IPS-18a (cell line): ENCODE measurements around the gene KRT32.
"Not testable (repeated sequence)": the region's sequence is repeated elsewhere in the genome, so short reads cannot be mapped to it uniquely, and the experiment has no call there.

Experiments
- H3K27ac ChIP-seq: one replicate; pipeline ENCODE4 v1.5.1; 2013; ENCODE audit warnings: low read length
- H3K27me3 ChIP-seq: one replicate; pipeline ENCODE4 v1.6.1; 2013; ENCODE audit warnings: mild to moderate bottlenecking, low read length; ENCODE audit not compliant: control insufficient read depth, insufficient read depth
- H3K36me3 ChIP-seq: one replicate; pipeline ENCODE4 v1.6.1; 2013; ENCODE audit warnings: low read depth, low read length; ENCODE audit not compliant: control insufficient read depth
- H3K4me1 ChIP-seq: one replicate; pipeline ENCODE4 v1.6.1; 2013; ENCODE audit warnings: low read depth, low read length; ENCODE audit not compliant: control insufficient read depth
- H3K4me3 ChIP-seq: one replicate; pipeline ENCODE4 v1.5.1; 2013; ENCODE audit warnings: low read length
- H3K9ac ChIP-seq: one replicate; pipeline ENCODE4 v1.6.1; 2013; ENCODE audit warnings: mild to moderate bottlenecking, low read length, moderate library complexity
- H3K9me3 ChIP-seq: one replicate; pipeline ENCODE4 v1.6.1; 2013; ENCODE audit warnings: low read depth, low read length; ENCODE audit not compliant: control insufficient read depth

KRT32 gene

GRCh38 chr17:41437769-41438168 lies 29.4 kb downstream of the KRT32 start:
- no peaks in the 10 kb centered on the region for H3K9me3 ChIP-seq
- H3K27me3 ChIP-seq: no peaks in the 10 kb centered on the region
- H3K9ac ChIP-seq: no peak overlapping the region
- no peaks in the 10 kb centered on the region for H3K36me3 ChIP-seq
- no peaks in the 10 kb centered on the region for H3K4me1 ChIP-seq
- no peak overlapping the region for H3K27ac ChIP-seq
- no peak overlapping the region for H3K4me3 ChIP-seq

- H3K4me3 ChIP-seq: no peak overlapping the region
- H3K4me1 ChIP-seq: no peaks in the 10 kb centered on the region
Observed at GRCh38 chr17:41437254-41437653, 29.9 kb downstream of the KRT32 start.

GRCh38 chr17:41434415-41434814 lies 32.8 kb downstream of the KRT32 start:
- H3K9ac ChIP-seq: no peak overlapping the region
- no peak overlapping the region for H3K27ac ChIP-seq
- H3K27me3 ChIP-seq: no peaks in the 10 kb centered on the region
- no peak overlapping the region for H3K4me3 ChIP-seq
- no peaks in the 10 kb centered on the region for H3K4me1 ChIP-seq
- no peaks in the 10 kb centered on the region for H3K36me3 ChIP-seq
- H3K9me3 ChIP-seq: no peaks in the 10 kb centered on the region

More at GRCh38 chr17:41437254-41437653, 29.9 kb downstream of the KRT32 start:
- Histone ChIP-seq H3K27ac (no peak overlapping the region), H3K27me3 (no peaks in the 10 kb centered on the region), H3K9me3 (no peaks in the 10 kb centered on the region), H3K36me3 (no peaks in the 10 kb centered on the region), H3K9ac (no peak overlapping the region)

GRCh38 chr17:41434005-41434404 lies 33.2 kb downstream of the KRT32 start:
- Histone ChIP-seq H3K9ac (no peak overlapping the region), H3K36me3 (no peaks in the 10 kb centered on the region), H3K4me3 (no peak overlapping the region), H3K27me3 (no peaks in the 10 kb centered on the region), H3K27ac (no peak overlapping the region), H3K4me1 (no peaks in the 10 kb centered on the region), H3K9me3 (no peaks in the 10 kb centered on the region)

- H3K4me3 ChIP-seq: no peak overlapping the region
- peaks cover 3% of the 10 kb centered on the region for H3K4me1 ChIP-seq
- H3K36me3 ChIP-seq: no peaks in the 10 kb centered on the region
- no peak overlapping the region for H3K27ac ChIP-seq
- H3K9ac ChIP-seq: no peak overlapping the region
- H3K9me3 ChIP-seq: no peaks in the 10 kb centered on the region
- H3K27me3 ChIP-seq: no peaks in the 10 kb centered on the region
Observed at GRCh38 chr17:41433586-41433985, 33.6 kb downstream of the KRT32 start.

- not testable (repeated sequence) for H3K27ac ChIP-seq, H3K4me1 ChIP-seq, H3K27me3 ChIP-seq, H3K4me3 ChIP-seq, H3K9me3 ChIP-seq, H3K9ac ChIP-seq, H3K36me3 ChIP-seq
Observed at GRCh38 chr17:41430376-41430775, 36.8 kb downstream of the KRT32 start.

GRCh38 chr17:41429667-41430066 lies 37.5 kb downstream of the KRT32 start:
- H3K27me3 ChIP-seq: no peaks in the 10 kb centered on the region
- no peak overlapping the region for H3K9ac ChIP-seq
- no peak overlapping the region for H3K4me3 ChIP-seq
- no peaks in the 10 kb centered on the region for H3K9me3 ChIP-seq
- peaks cover 7% of the 10 kb centered on the region for H3K4me1 ChIP-seq
- no peak overlapping the region for H3K27ac ChIP-seq
- H3K36me3 ChIP-seq: no peaks in the 10 kb centered on the region

GRCh38 chr17:41428591-41429291 lies 38.4 kb downstream of the KRT32 start:
- Histone ChIP-seq H3K27ac (no peak overlapping the region), H3K36me3 (no peaks in the 10 kb centered on the region)

GRCh38 chr17:41424111-41424635 lies 43.0 kb downstream of the KRT32 start, which contains the start of gene KRT37:
Gene KRT37, minus strand, starts transcription at chr17:41424585. Its CDS starts 62 bp downstream, at chr17:41424523.
- no peak within 1 kb of the TSS for H3K9ac ChIP-seq
- no peaks in the 10 kb centered on the region for H3K36me3 ChIP-seq
- H3K9me3 ChIP-seq: no peaks in the 10 kb centered on the region
- H3K4me3 ChIP-seq: no peak within 1 kb of the TSS
- H3K27ac ChIP-seq: no peak within 1 kb of the TSS
- H3K27me3 ChIP-seq: no peaks in the 10 kb centered on the region
- peaks cover 7% of the 10 kb centered on the region for H3K4me1 ChIP-seq

More at GRCh38 chr17:41428591-41429291, 38.4 kb downstream of the KRT32 start:
- H3K4me3 ChIP-seq: no peak overlapping the region
- H3K27me3 ChIP-seq: no peaks in the 10 kb centered on the region
- no peak overlapping the region for H3K9ac ChIP-seq
- H3K4me1 ChIP-seq: peaks cover 7% of the 10 kb centered on the region
- no peaks in the 10 kb centered on the region for H3K9me3 ChIP-seq

GRCh38 chr17:41422586-41422985 lies 44.6 kb downstream of the KRT32 start:
- H3K27ac ChIP-seq, H3K9ac ChIP-seq, H3K27me3 ChIP-seq, H3K9me3 ChIP-seq, H3K4me3 ChIP-seq, H3K36me3 ChIP-seq, H3K4me1 ChIP-seq: not testable (repeated sequence)

- H3K4me1 ChIP-seq: no peaks in the 10 kb centered on the region
- no peaks in the 10 kb centered on the region for H3K27me3 ChIP-seq
- H3K9me3 ChIP-seq: no peaks in the 10 kb centered on the region
- no peak overlapping the region for H3K4me3 ChIP-seq
- H3K27ac ChIP-seq: no peak overlapping the region
- H3K36me3 ChIP-seq: no peaks in the 10 kb centered on the region
- H3K9ac ChIP-seq: no peak overlapping the region
Observed at GRCh38 chr17:41421617-41422016, 45.6 kb downstream of the KRT32 start.

GRCh38 chr17:41421116-41421515 lies 46.1 kb downstream of the KRT32 start:
- H3K4me3 ChIP-seq: no peak overlapping the region
- H3K27ac ChIP-seq: no peak overlapping the region
- no peaks in the 10 kb centered on the region for H3K9me3 ChIP-seq
- no peaks in the 10 kb centered on the region for H3K27me3 ChIP-seq
- H3K4me1 ChIP-seq: no peaks in the 10 kb centered on the region
- no peak overlapping the region for H3K9ac ChIP-seq
- H3K36me3 ChIP-seq: no peaks in the 10 kb centered on the region
